ENCODE results near the gene HBZ.
"Not testable (repeated sequence)": the region's sequence is repeated elsewhere in the genome, so short reads cannot be mapped to it uniquely, and the experiment has no call there.

The HBZ gene

GRCh38 chr16:204046-204445 lies 51.6 kb downstream of the HBZ start:
- DNase-seq; H3K9me3 Mint-ChIP-seq; H3K4me1 Mint-ChIP-seq (ENCODE audit: low read depth in 2 of 2); H3K27ac Mint-ChIP-seq; H3K27me3 Mint-ChIP-seq; ATAC-seq (replicated peaks); H3K4me3 Mint-ChIP-seq: not testable (repeated sequence)
- peaks cover 96% of the 10 kb centered on the region for H3K36me3 Mint-ChIP-seq (ENCODE audit: insufficient read depth)

Data from effector memory CD8-positive, alpha-beta T cell (primary cell).